D721Med (cell line): Measurements from ENCODE around the gene TUBAL3.

Source experiments
- DNase-seq: peaks from one replicate; pipeline ENCODE4 v3.0.0; 2011; ENCODE audit warnings: low spot score; ENCODE audit not compliant: insufficient read length
- FAIRE-seq: peaks from 2 replicates; lab custom pipeline; 2011; peaks lifted over from hg19 to GRCh38; lab: Jason Lieb, UNC
- TF ChIP-seq, protein P1 (sequence below): IDR thresholded peaks from 2 replicates; pipeline ENCODE4 v1.5.1; 2012; ENCODE audit warnings: mild to moderate bottlenecking, control low read depth; ENCODE audit not compliant: insufficient read depth; ENCODE audit errors: missing control alignments

Gene TUBAL3

DNA sequence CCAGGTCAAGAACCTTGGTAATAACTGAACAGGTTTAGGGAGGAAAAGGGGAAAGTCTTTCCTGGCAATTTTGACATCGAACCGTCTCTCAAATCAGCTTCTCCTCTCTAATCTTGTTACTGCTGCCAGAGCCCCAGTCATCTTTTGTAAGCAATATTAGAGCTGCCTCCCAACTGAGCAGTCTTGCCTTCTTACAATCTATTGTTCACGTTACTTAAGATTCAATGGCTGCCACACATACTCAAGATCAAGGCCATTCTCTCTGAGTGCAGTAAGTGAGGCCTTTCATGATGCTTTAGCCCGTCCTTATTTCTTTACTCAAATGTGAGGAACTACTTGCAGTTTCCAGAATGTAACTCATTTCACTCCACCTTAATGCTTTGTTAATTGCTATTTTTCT is 20.1 kb upstream of the TUBAL3 start:
- no peak for FAIRE-seq
- no peak for DNase-seq
- TF ChIP-seq, protein P1, sequence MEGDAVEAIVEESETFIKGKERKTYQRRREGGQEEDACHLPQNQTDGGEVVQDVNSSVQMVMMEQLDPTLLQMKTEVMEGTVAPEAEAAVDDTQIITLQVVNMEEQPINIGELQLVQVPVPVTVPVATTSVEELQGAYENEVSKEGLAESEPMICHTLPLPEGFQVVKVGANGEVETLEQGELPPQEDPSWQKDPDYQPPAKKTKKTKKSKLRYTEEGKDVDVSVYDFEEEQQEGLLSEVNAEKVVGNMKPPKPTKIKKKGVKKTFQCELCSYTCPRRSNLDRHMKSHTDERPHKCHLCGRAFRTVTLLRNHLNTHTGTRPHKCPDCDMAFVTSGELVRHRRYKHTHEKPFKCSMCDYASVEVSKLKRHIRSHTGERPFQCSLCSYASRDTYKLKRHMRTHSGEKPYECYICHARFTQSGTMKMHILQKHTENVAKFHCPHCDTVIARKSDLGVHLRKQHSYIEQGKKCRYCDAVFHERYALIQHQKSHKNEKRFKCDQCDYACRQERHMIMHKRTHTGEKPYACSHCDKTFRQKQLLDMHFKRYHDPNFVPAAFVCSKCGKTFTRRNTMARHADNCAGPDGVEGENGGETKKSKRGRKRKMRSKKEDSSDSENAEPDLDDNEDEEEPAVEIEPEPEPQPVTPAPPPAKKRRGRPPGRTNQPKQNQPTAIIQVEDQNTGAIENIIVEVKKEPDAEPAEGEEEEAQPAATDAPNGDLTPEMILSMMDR = no peak

DNA sequence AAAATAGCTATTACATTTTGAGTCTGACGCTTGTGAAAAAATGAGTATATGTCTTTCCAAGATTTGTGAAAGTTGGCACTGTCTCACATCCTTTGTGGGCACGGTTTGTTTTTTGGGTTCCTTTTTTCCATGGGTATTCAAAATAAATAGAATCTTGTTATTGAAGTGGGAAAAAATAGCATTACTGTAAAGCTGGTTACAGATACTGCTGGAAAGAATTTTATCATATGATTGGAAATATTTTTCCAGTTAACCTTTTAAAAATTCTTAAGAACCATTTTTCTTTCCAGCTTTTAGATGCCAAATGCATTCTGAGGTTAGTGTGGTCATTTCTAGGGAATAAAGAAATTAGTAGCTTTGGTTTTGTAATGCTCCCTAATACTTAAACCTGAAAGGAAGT is 19.1 kb upstream of the TUBAL3 start:
- TF ChIP-seq, protein P1 = no peak
- DNase-seq (no peak), FAIRE-seq (peak; percentile 64)

DNA sequence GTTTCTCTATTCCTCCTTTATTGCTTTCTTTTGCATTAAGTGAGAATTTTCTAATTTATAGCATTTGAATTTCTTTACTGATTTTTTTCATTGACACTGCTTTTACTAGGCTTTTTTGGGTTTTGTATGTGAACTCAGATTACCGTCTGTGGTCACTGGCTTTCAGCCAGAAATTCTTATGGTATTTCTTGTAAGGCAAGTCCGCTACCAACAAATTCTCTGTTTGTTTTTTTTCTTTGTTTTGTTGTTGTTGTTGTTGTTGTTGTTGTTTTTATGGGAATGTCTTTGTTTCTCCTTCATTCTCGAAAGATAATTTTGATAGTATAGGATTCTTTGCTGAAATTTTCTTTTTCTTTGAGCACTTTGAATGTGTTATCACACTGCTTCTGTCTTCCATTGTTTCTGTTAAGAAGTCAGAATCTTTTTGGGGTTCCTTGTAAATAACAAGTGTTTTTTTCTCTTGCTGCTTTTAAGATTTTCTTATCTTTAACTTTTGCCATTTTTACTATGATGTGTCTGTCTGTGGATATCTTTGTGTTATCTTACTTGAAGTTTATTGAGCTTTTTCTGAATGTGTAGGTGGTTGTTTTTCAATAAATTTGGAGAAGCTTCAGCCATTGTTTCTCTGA is 15.0 kb upstream of the TUBAL3 start:
- no peak for DNase-seq
- no peak for FAIRE-seq
- TF ChIP-seq, protein P1 = no peak

DNA sequence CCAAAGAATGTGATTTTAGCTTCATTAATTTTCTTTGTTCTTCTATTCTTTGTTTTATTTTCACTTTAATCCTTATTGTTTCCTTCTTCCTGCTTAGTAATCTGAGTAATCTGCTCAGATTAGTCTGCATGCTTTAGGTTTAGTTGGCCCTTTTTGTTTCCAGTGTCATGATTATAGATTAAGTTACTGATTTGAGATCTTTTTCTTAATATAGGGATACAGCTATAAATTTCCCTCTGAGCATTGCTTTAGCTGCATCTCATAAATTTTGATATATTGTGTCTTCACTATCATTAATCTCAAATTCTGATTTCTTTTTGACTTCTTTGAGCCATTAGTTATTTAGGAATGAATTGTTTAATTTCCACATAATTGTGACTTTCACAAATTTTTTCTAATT is 14.0 kb upstream of the TUBAL3 start:
- FAIRE-seq = no peak
- no peak for DNase-seq
- TF ChIP-seq, protein P1 = no peak

DNA sequence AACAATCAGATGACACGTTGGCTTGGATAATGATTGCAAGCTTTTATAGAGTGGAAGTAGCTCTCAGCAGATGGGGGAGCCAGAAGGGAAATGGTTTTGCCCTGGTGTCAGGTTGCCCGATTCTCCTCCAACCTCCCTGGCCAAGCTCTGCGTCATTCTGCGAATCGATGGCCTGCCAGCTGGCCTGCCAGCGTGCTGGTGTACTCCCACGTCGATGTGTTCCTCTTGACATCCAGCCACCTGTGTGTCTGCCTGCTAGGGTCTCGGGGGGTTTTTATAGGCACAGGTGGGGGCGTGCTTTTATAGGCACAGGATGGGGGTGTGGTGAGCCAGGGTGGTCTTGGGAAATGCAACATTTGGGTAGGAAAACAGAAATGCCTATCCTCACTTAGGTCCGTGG is 12.4 kb upstream of the TUBAL3 start:
- DNase-seq = no peak
- FAIRE-seq = no peak
- TF ChIP-seq, protein P1 = no peak

DNA sequence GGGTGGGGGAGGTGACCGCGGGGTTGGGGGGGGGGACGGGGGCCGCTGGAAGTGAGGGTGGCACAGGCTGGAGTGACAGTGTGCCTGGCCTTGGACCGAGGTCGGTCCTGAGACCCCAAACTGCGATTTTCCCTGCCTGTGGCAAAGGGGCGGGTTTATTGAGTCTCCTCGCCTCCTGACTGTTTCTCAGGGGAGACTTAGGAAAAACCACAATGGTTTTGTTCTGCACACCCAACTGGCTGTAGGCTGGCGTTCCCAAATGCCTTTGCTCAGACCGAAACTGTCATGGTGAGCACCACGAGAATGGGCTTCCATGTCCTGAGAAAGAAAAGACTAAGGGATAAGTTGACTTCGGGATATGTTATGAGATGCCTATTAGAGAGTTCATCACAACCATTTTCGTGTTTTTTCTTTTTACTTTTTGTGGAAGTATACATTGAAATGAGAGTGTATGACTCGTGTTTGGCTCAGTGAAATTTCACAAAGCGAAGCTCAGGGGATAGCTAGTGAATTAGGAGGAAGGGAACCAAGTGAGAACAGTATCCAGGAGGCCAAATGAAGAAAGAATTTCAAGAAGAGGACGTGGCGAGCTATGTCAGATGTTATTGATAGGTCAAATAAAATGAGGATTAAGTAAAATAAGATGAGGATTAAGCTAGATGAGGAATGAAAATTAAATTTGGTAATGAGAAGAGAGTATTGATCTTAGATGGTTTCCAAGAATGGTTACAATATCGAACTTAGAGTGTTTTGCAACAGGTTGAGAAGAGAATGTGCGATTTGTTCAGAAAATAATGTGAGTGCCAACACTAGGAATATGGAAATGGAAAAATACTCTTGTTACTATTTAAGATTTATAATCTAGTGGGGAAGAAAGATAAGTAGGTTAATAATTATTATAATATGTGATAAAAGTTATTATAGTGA is 8.6 kb upstream of the TUBAL3 start:
- FAIRE-seq (no peak), DNase-seq (no peak)
- TF ChIP-seq, protein P1 = no peak
